GM15510 (cell line): ENCODE results near the gene RNF2.

Experiments
- POLR2A ChIP-seq: IDR thresholded peaks from 3 replicates; pipeline ENCODE4 v1.6.1; 2011; ENCODE audit warnings: borderline replicate concordance; ENCODE audit not compliant: insufficient read length; ENCODE audit errors: extremely low read depth

Gene RNF2

DNA sequence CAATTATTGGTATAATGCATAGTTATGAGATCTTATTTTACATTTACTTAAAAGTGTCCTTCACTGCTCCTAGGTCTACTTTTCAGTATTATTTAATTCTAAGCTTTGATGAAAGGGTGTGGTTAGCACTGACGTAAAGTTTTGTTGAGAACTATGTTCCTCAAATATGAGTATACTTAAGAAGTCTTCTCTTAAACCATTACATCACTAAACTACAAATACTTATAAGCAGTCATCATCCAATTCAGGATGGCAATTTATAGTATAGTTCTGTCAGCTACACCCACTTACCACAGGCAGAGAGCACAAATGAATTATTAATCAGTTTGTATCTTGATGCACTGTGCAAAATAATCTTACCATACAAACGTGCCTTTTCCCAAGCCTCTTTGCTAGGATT, 84.3 kb downstream of the RNF2 start:
- no peak for TF ChIP-seq POLR2A

GRCh38 chr1:185132534-185132933, 87.2 kb downstream of the RNF2 start:
- TF ChIP-seq POLR2A, result no peak

GRCh38 chr1:185137896-185138545, 92.7 kb downstream of the RNF2 start:
- TF ChIP-seq POLR2A, result no peak

DNA sequence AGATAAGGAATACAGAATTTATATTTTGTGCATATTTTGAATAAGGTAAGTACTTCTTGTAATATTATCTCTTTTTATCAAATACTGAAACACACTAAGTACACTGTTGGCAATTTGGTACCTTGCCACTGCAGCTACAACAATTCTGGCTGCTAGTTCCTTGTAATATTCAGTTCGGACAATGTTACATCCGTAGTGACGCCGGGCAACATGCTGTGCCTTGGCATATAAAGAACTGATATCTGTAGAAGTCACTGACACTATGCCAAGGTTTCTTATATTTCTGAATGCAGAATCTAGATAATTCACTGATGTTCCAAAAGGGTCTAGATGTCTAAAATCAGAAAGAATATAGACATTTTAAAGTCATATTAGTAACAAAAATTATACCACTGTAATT, 93.9 kb downstream of the RNF2 start:
- TF ChIP-seq POLR2A, result no peak

DNA sequence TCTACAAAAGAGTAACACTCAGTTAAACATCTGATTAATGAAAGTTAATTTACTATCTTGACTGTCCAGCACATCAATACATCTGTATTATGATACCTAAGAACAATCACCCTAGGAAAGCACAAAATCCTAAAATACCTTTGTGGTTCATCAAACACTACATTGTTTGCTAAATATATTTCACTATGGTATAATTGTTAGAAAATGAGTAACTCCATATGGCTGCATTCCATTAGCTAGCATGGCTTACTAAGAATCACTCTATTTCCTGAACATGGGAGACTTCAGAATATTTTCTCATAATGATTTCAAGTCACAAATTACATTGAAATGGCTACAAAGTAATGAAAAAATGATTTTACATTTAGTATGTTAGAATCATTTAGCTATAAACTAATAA, 98.9 kb downstream of the RNF2 start:
- TF ChIP-seq POLR2A, result no peak

GRCh38 chr1:185151215-185151614, 105.9 kb downstream of the RNF2 start:
- TF ChIP-seq POLR2A, result no peak
